ENCODE measurements around the gene TNS3.

TNS3 gene

GRCh38 chr7:47375121-47375938 lies 206.6 kb downstream of the TNS3 start:
- no peak for TF ChIP-seq GATA1 (IDR thresholded peaks at IDR 0.05; ENCODE audit: low read depth, low read length)
- no peak for TF ChIP-seq POLR2A (IDR thresholded peaks at IDR 0.05; ENCODE audit: low read length)

DNA sequence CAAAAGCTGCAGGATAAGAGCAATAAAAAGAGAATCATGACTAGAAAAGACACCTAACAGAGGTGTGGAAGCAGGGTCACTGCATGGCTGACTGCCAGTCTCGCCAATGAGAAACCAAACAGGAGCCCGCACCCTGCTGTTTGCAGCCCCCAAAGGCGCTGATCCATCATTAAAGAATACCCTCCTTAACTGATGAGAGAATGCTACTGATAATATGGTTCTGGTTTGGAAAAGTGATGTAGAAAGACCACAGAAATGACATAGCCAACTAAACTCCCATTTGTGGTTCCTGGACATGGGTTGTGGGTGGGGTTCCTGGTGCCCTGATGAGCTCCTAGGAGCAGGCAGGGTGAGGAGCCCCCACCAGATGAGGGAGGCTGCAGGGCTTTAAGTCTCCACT lies 207.4 kb downstream of the TNS3 start:
- no peak for DNase-seq
- TF ChIP-seq GATA1 (IDR thresholded peaks at IDR 0.05; ENCODE audit: low read depth, low read length) (no peak), POLR2A (IDR thresholded peaks at IDR 0.05; ENCODE audit: low read length) (no peak)

More at GRCh38 chr7:47375121-47375938, 206.6 kb downstream of the TNS3 start:
- DNase-seq: no peak

DNA sequence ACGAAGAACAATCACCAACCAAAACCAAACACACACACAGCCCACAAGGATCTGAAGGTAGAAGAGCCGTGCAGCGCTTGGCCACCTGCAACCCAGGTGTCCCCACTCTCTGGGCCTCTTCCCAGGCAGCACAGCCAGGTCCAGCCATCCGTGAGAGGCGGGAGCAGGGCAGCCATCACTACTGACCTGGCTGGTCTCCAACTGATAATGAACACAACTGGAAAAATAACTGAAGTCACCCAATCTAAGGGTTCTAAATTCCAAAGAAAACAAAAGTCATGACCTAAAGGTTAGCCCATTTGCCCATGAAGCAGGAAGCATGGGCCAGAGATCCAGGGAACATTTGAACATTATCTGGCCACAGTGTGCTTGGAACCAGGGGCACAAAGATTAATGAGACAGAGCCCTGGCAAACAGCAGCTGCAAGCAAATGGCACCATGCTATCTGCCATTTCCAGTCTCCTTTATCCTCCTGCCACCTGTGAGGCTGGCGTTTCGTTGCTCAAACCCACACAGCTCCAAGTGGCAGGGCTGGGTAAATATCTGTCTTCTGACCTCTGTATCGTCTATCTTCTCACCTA lies 207.9 kb downstream of the TNS3 start:
- TF ChIP-seq POLR2A (IDR thresholded peaks at IDR 0.05; ENCODE audit: low read length): no peak
- TF ChIP-seq GATA1 (IDR thresholded peaks at IDR 0.05; ENCODE audit: low read depth, low read length): no peak
- DNase-seq: peak; percentile 37 to 59

DNA sequence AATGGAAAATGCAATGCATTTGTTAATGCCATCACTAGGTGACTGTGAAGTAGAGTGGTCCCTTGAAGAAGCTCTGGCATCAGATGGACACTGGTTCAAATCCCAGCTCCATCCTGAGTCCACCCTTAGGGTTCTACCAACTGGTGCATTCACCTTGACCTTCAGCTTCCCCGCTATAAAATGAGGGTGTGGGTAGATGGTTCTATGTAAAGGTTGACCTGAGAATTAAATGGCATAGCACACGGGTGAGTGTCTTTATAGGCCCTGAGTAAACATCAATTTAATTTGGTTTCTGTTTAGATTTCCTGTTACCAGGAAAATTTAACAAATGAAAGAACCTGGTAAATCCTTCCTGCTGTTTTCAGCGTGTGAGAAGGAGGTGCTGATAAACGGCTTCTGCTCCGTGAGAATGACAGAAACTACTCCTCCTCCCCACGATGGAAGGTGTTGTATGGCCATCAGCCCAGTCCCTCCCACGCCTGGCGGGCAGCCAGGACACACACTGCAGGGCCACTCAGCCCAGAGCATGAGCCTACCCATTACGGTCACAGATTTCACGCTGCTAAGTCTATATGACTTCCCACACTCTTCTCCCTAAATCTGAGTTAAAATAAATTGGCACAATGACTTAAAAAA lies 210.1 kb downstream of the TNS3 start:
- TF ChIP-seq POLR2A (IDR thresholded peaks at IDR 0.05; ENCODE audit: low read length): no peak
- no peak for TF ChIP-seq GATA1 (IDR thresholded peaks at IDR 0.05; ENCODE audit: low read depth, low read length)
- peak; percentile 51 to 68 for DNase-seq

GRCh38 chr7:47371317-47371716 lies 210.6 kb downstream of the TNS3 start:
- TF ChIP-seq GATA1 (IDR thresholded peaks at IDR 0.05; ENCODE audit: low read depth, low read length): no peak
- TF ChIP-seq POLR2A (IDR thresholded peaks at IDR 0.05; ENCODE audit: low read length): no peak
- no peak for DNase-seq

- DNase-seq: no peak
- TF ChIP-seq POLR2A (IDR thresholded peaks at IDR 0.05; ENCODE audit: low read length) (no peak), GATA1 (IDR thresholded peaks at IDR 0.05; ENCODE audit: low read depth, low read length) (no peak)
Measured at GRCh38 chr7:47370461-47371042, 211.4 kb downstream of the TNS3 start.

- TF ChIP-seq POLR2A (IDR thresholded peaks at IDR 0.05; ENCODE audit: low read length) (no peak), GATA1 (IDR thresholded peaks at IDR 0.05; ENCODE audit: low read depth, low read length) (no peak)
- no peak for DNase-seq
Measured at GRCh38 chr7:47369736-47370135, 212.2 kb downstream of the TNS3 start.

DNA sequence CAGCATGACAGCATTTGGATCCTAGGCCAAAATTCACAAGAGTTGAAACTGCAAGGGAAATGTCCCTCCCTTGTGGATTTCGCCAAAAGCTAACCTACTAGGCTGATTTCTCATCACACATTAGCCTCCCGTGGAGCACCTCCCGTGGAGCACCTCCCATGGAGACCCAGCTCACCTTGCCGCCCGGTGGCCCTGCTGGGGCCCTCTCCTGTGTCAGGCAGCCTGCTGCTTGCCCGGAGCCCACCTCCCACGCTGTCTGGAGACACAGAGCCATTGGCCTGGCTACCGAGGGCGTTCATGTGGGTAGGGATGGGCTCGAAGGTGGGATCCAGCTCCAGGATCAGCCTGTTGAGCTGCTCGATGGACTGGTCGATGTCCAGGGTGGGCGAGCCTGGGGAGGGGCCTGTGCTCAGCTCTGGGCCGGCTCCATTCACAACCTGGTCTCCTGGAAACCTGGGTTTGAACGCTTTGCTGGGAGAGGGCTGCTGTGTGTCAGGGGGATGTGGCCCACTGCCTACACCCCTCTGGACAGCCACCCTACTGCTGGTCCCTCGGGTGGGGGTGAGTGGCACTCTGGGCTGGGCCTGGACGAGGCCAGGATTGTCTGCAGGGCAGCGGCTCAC lies 213.6 kb downstream of the TNS3 start:
- no peak for DNase-seq
- TF ChIP-seq GATA1 (IDR thresholded peaks at IDR 0.05; ENCODE audit: low read depth, low read length) (no peak), POLR2A (IDR thresholded peaks at IDR 0.05; ENCODE audit: low read length) (no peak)

GRCh38 chr7:47367369-47367768 lies 214.5 kb downstream of the TNS3 start:
- no peak for DNase-seq
- TF ChIP-seq POLR2A (IDR thresholded peaks at IDR 0.05; ENCODE audit: low read length): no peak
- no peak for TF ChIP-seq GATA1 (IDR thresholded peaks at IDR 0.05; ENCODE audit: low read depth, low read length)

GRCh38 chr7:47366960-47367359 lies 215.0 kb downstream of the TNS3 start:
- TF ChIP-seq POLR2A (IDR thresholded peaks at IDR 0.05; ENCODE audit: low read length) (no peak), GATA1 (IDR thresholded peaks at IDR 0.05; ENCODE audit: low read depth, low read length) (no peak)
- no peak for DNase-seq

DNA sequence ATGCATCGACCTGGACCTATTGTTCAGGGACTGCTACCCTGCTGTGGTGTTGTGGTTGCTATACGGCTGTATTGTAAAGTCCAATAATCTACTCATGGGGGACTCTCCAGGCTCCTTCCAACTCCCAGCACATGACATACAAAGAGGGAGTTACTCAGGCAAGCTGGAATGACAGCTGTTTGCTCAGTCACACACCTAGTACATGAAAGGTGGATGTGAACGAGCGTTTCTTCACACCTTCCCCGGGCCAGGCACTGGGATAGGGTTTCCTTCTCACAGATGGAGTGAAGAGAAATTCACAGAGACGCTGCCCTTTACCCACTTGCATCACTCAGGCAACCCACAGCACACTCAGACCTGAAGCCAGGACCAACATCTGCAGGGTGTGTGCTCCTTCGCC lies 215.7 kb downstream of the TNS3 start:
- DNase-seq: no peak

GRCh38 chr7:47362984-47363383 lies 218.9 kb downstream of the TNS3 start:
- DNase-seq: no peak
- no peak for TF ChIP-seq POLR2A (IDR thresholded peaks at IDR 0.05; ENCODE audit: low read length)
- no peak for TF ChIP-seq GATA1 (IDR thresholded peaks at IDR 0.05; ENCODE audit: low read depth, low read length)

More for the DNA sequence above, 215.7 kb downstream of the TNS3 start:
- TF ChIP-seq POLR2A (IDR thresholded peaks at IDR 0.05; ENCODE audit: low read length) (no peak), GATA1 (IDR thresholded peaks at IDR 0.05; ENCODE audit: low read depth, low read length) (no peak)

- no peak for DNase-seq
- TF ChIP-seq POLR2A (IDR thresholded peaks at IDR 0.05; ENCODE audit: low read length): no peak
- no peak for TF ChIP-seq GATA1 (IDR thresholded peaks at IDR 0.05; ENCODE audit: low read depth, low read length)
Measured at GRCh38 chr7:47361746-47362215, 220.1 kb downstream of the TNS3 start.

DNA sequence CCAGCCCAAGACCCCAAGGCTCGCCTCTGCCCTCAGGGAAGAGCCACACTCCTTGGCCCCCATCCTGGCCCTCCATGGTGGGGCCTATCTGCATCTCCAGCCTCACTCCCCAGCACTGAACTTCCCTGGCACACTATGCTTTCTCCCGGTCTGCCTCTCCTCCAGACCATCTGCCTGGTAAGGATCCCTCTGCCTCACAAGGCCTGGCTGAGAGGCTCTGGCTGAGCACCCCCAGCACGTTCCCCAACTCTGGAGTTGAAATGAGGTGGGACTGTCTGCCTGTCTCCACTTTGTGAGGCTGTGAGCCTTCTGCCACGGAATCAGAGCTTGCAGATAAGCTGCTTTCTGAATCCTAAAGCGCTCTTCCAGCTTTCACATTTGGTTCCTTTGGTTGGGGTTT lies 220.7 kb downstream of the TNS3 start:
- no peak for DNase-seq
- TF ChIP-seq POLR2A (IDR thresholded peaks at IDR 0.05; ENCODE audit: low read length) (no peak), GATA1 (IDR thresholded peaks at IDR 0.05; ENCODE audit: low read depth, low read length) (no peak)
